ENCODE data around the gene NKD1.

NKD1 gene

GRCh38 chr16:50585331-50585776, 37.2 kb downstream of the NKD1 start:
- ATAC-seq, result no peak
- Mint-ChIP-seq H3K4me1 (peaks cover 30% of the 10 kb centered on the region), H3K4me3 (no peak overlapping the region), H3K36me3 (no peaks in the 10 kb centered on the region), H3K9me3 (no peaks in the 10 kb centered on the region), H3K27ac (no peak overlapping the region), H3K27me3 (no peaks in the 10 kb centered on the region)

- Mint-ChIP-seq H3K4me3 (no peak overlapping the region), H3K27me3 (no peaks in the 10 kb centered on the region), H3K4me1 (peaks cover 34% of the 10 kb centered on the region), H3K27ac (no peak overlapping the region), H3K9me3 (no peaks in the 10 kb centered on the region), H3K36me3 (no peaks in the 10 kb centered on the region)
- no peak for ATAC-seq
Observed at GRCh38 chr16:50587543-50587942, 39.3 kb downstream of the NKD1 start.

GRCh38 chr16:50588276-50588675, 40.1 kb downstream of the NKD1 start:
- no peaks in the 10 kb centered on the region for H3K9me3 Mint-ChIP-seq
- H3K27ac Mint-ChIP-seq, result peak overlapping the region; percentile 97
- no peak for ATAC-seq
- H3K27me3 Mint-ChIP-seq, result no peaks in the 10 kb centered on the region
- H3K36me3 Mint-ChIP-seq, result no peaks in the 10 kb centered on the region
- H3K4me3 Mint-ChIP-seq, result no peak overlapping the region
- H3K4me1 Mint-ChIP-seq, result peaks cover 34% of the 10 kb centered on the region

GRCh38 chr16:50591209-50591608, 43.0 kb downstream of the NKD1 start:
- no peaks in the 10 kb centered on the region for H3K36me3 Mint-ChIP-seq
- no peaks in the 10 kb centered on the region for H3K27me3 Mint-ChIP-seq
- H3K4me1 Mint-ChIP-seq, result peaks cover 26% of the 10 kb centered on the region
- no peak overlapping the region for H3K27ac Mint-ChIP-seq
- H3K9me3 Mint-ChIP-seq, result no peaks in the 10 kb centered on the region
- H3K4me3 Mint-ChIP-seq, result no peak overlapping the region
- ATAC-seq, result no peak

- Mint-ChIP-seq H3K36me3 (no peaks in the 10 kb centered on the region), H3K9me3 (no peaks in the 10 kb centered on the region)
- ATAC-seq, result no peak
Observed at GRCh38 chr16:50591800-50592771, 43.9 kb downstream of the NKD1 start.

GRCh38 chr16:50592996-50593395, 44.8 kb downstream of the NKD1 start:
- ATAC-seq, result no peak
- H3K27me3 Mint-ChIP-seq, result no peaks in the 10 kb centered on the region
- no peaks in the 10 kb centered on the region for H3K36me3 Mint-ChIP-seq
- no peak overlapping the region for H3K27ac Mint-ChIP-seq
- H3K9me3 Mint-ChIP-seq, result no peaks in the 10 kb centered on the region
- H3K4me3 Mint-ChIP-seq, result no peak overlapping the region
- peaks cover 26% of the 10 kb centered on the region for H3K4me1 Mint-ChIP-seq

More at GRCh38 chr16:50591800-50592771, 43.9 kb downstream of the NKD1 start:
- no peak overlapping the region for H3K4me3 Mint-ChIP-seq
- no peaks in the 10 kb centered on the region for H3K27me3 Mint-ChIP-seq
- peak overlapping the region; percentile 65 for H3K27ac Mint-ChIP-seq
- H3K4me1 Mint-ChIP-seq, result peaks cover 26% of the 10 kb centered on the region

GRCh38 chr16:50593410-50594150, 45.4 kb downstream of the NKD1 start:
- Mint-ChIP-seq H3K36me3 (no peaks in the 10 kb centered on the region), H3K9me3 (no peaks in the 10 kb centered on the region), H3K4me3 (no peak overlapping the region), H3K27me3 (no peaks in the 10 kb centered on the region), H3K4me1 (peaks cover 22% of the 10 kb centered on the region), H3K27ac (no peak overlapping the region)
- no peak for ATAC-seq

- ATAC-seq, result no peak
- no peaks in the 10 kb centered on the region for H3K36me3 Mint-ChIP-seq
- H3K27ac Mint-ChIP-seq, result no peak overlapping the region
- H3K4me3 Mint-ChIP-seq, result no peak overlapping the region
- no peaks in the 10 kb centered on the region for H3K27me3 Mint-ChIP-seq
- peaks cover 12% of the 10 kb centered on the region for H3K4me1 Mint-ChIP-seq
- H3K9me3 Mint-ChIP-seq, result no peaks in the 10 kb centered on the region
Observed at GRCh38 chr16:50594308-50595260, 46.4 kb downstream of the NKD1 start.

GRCh38 chr16:50595859-50596258, 47.7 kb downstream of the NKD1 start:
- Mint-ChIP-seq H3K4me1 (peaks cover 4% of the 10 kb centered on the region), H3K9me3 (no peaks in the 10 kb centered on the region), H3K27me3 (no peaks in the 10 kb centered on the region), H3K4me3 (no peak overlapping the region), H3K36me3 (no peaks in the 10 kb centered on the region), H3K27ac (peak overlapping the region; percentile 8)
- ATAC-seq, result no peak

- no peak overlapping the region for H3K4me3 Mint-ChIP-seq
- no peaks in the 10 kb centered on the region for H3K36me3 Mint-ChIP-seq
- no peaks in the 10 kb centered on the region for H3K27me3 Mint-ChIP-seq
- ATAC-seq, result no peak
- H3K9me3 Mint-ChIP-seq, result no peaks in the 10 kb centered on the region
- H3K4me1 Mint-ChIP-seq, result peaks cover under 1% of the 10 kb centered on the region
- no peak overlapping the region for H3K27ac Mint-ChIP-seq
Observed at GRCh38 chr16:50596762-50597450, 48.7 kb downstream of the NKD1 start.

GRCh38 chr16:50597563-50598255, 49.5 kb downstream of the NKD1 start:
- no peak overlapping the region for H3K27ac Mint-ChIP-seq
- H3K4me3 Mint-ChIP-seq, result no peak overlapping the region
- H3K36me3 Mint-ChIP-seq, result no peaks in the 10 kb centered on the region
- no peaks in the 10 kb centered on the region for H3K4me1 Mint-ChIP-seq
- H3K9me3 Mint-ChIP-seq, result no peaks in the 10 kb centered on the region
- no peaks in the 10 kb centered on the region for H3K27me3 Mint-ChIP-seq
- no peak for ATAC-seq

- ATAC-seq, result no peak
- no peak overlapping the region for H3K4me3 Mint-ChIP-seq
- no peaks in the 10 kb centered on the region for H3K36me3 Mint-ChIP-seq
- no peaks in the 10 kb centered on the region for H3K4me1 Mint-ChIP-seq
- H3K27me3 Mint-ChIP-seq, result no peaks in the 10 kb centered on the region
- H3K27ac Mint-ChIP-seq, result no peak overlapping the region
- no peaks in the 10 kb centered on the region for H3K9me3 Mint-ChIP-seq
Observed at GRCh38 chr16:50598256-50598894, 50.2 kb downstream of the NKD1 start.

- Mint-ChIP-seq H3K4me1 (no peaks in the 10 kb centered on the region), H3K36me3 (no peaks in the 10 kb centered on the region), H3K4me3 (no peak overlapping the region), H3K9me3 (no peaks in the 10 kb centered on the region), H3K27me3 (no peaks in the 10 kb centered on the region), H3K27ac (no peak overlapping the region)
- no peak for ATAC-seq
Observed at GRCh38 chr16:50598936-50599361, 50.8 kb downstream of the NKD1 start.
